Esophagus muscularis mucosa (tissue), 4 donors: ENCODE results near the gene MAP7. TPM values are rescaled to one million over a fixed set of nuclear protein-coding genes. Genes with fewer than 3 reads are reported as not detected.
A peak's percentile ranks its signal among the peaks of the same experiment; 100 is the strongest.
"Not testable (repeated sequence)": the region's sequence is repeated elsewhere in the genome, so short reads cannot be mapped to it uniquely, and the experiment has no call there.

Source experiments
- DNase-seq: peaks from one replicate; pipeline ENCODE4 v3.0.0-alpha.2; 2017; ENCODE audit errors: extremely low spot score
- H3K27ac ChIP-seq, 4 donors: fragments of 200-600 bp; sonication (generic); replicated peaks in 1 of 4; 1 replicate in 3 of 4; 2 replicates in 1 of 4; pipeline ENCODE4 v1.5.1; 2016 to 2019; ENCODE audit warnings: mild to moderate bottlenecking in 1 of 4
- H3K27me3 ChIP-seq, 4 donors: fragments of 200-600 bp; sonication (generic); one replicate each; pipeline versions ENCODE4 v1.5.1 to v1.6.0; 2016 to 2019
- H3K36me3 ChIP-seq, 4 donors: fragments of 200-600 bp; sonication (generic); one replicate each; pipeline ENCODE4 v1.5.1; 2016 to 2019
- H3K4me1 ChIP-seq, 4 donors: fragments of 200-600 bp; sonication (generic); one replicate each; pipeline ENCODE4 v1.5.1; 2016 to 2019
- H3K4me3 ChIP-seq, 4 donors: fragments of 200-600 bp; sonication (generic); 1 replicate in 2 of 4; 2 replicates in 2 of 4; pipeline ENCODE4 v1.5.1; 2016 to 2019; ENCODE audit warnings: mild to moderate bottlenecking in 4 of 4, moderate library complexity in 1 of 4
- H3K9me3 ChIP-seq, 4 donors: fragments of 200-600 bp; sonication (generic); 1 replicate in 3 of 4; 2 replicates in 1 of 4; pipeline ENCODE4 v1.5.1; 2016 to 2019
- CTCF ChIP-seq, 3 experiments: fragments of 200-600 bp in 2 of 3; fragments of 450-650 bp in 1 of 3; sonication (generic) in 2 of 3; IDR thresholded peaks; one replicate each; pipeline ENCODE4 v1.5.1; 2017 to 2019; ENCODE audit warnings: antibody characterized with exemption in 3 of 3, mild to moderate bottlenecking in 2 of 3, moderate library complexity in 1 of 3
- EP300 ChIP-seq: sonication (generic); formaldehyde crosslinking; IDR thresholded peaks from one replicate; pipeline ENCODE4 v1.6.1; 2017; ENCODE audit warnings: antibody characterized with exemption
- POLR2A ChIP-seq: fragments of 450-650 bp; IDR thresholded peaks from one replicate; pipeline ENCODE4 v1.6.1; 2017; ENCODE audit warnings: antibody characterized with exemption, moderate library complexity, mild to moderate bottlenecking, low read depth
- POLR2AphosphoS5 ChIP-seq, 2 donors: sonication (generic); formaldehyde crosslinking; IDR thresholded peaks; one replicate each; pipeline ENCODE4 v1.6.1; 2017; ENCODE audit warnings: antibody characterized with exemption in 2 of 2
- WGBS: methylation state at CpG from one replicate; pipeline ENCODE4 v1.1.5; 2018; 5-methylcytosine and 5-hydroxymethylcytosine counted together
- intact Hi-C: fragments of 100-400 bp; cut with DNase I; formaldehyde crosslinking; loops from one replicate; pipeline ENCODE4 v1.15.1; 2023
- total RNA-seq, 4 donors: library from RNA; depleted of rRNA; stranded (reverse); fragments of >200 nt; gene quantifications; one replicate each; pipeline versions ENCODE4 v1.1.0 to v1.2.1, GENCODE V29; 2016

MAP7 gene
- total RNA-seq, 4 donors from 2014 or later, result 1.7 to 2.9 (median 2.0) TPM

GRCh38 chr6:136586295-136586694, 36.1 kb upstream of the MAP7 start:
- H3K27ac ChIP-seq, result peak overlapping the region; percentile 39 to 67 (median 58)
- H3K4me3 ChIP-seq, result no peak overlapping the region
- DNase-seq, result no peak
- 70% methylated on average over 4 of the region's 4 CpGs for WGBS
- intact Hi-C loops, result loop anchor here (5.0 kb wide), 1 partner anchor 56 kb away; no protein-coding TSS in a partner anchor
- H3K36me3 ChIP-seq, result peaks cover 0 to 46% (median 28%) of the 10 kb centered on the region in 4 donors
- no peak for TF ChIP-seq POLR2A
- TF ChIP-seq EP300, result no peak
- TF ChIP-seq CTCF (IDR thresholded peaks at IDR 0.05), result no peak
- TF ChIP-seq POLR2AphosphoS5 (IDR thresholded peaks at IDR 0.05), result peak in 1 of 2 donors; percentile 36
- peaks cover 19 to 28% (median 22%) of the 10 kb centered on the region in 4 donors for H3K4me1 ChIP-seq
- no peaks in the 10 kb centered on the region for H3K27me3 ChIP-seq
- H3K9me3 ChIP-seq, result no peaks in the 10 kb centered on the region

GRCh38 chr6:136585523-136585922, 35.3 kb upstream of the MAP7 start:
- not testable (repeated sequence) for H3K27me3 ChIP-seq, H3K4me3 ChIP-seq, DNase-seq, H3K9me3 ChIP-seq
- peak overlapping the region; percentile 30 to 67 (median 46) for H3K27ac ChIP-seq
- H3K36me3 ChIP-seq, result peaks cover 0 to 46% (median 24%) of the 10 kb centered on the region in 4 donors
- 95% methylated on average over 2 of the region's 2 CpGs for WGBS
- peaks cover 19 to 28% (median 22%) of the 10 kb centered on the region in 4 donors for H3K4me1 ChIP-seq
- intact Hi-C loops, result loop anchor here (5.0 kb wide), 1 partner anchor 57 kb away; no protein-coding TSS in a partner anchor

GRCh38 chr6:136584290-136584689, 34.1 kb upstream of the MAP7 start:
- intact Hi-C loops, H3K4me3 ChIP-seq, DNase-seq, H3K9me3 ChIP-seq, H3K27me3 ChIP-seq: not testable (repeated sequence)
- H3K36me3 ChIP-seq, result peaks cover 8 to 45% (median 22%) of the 10 kb centered on the region in 4 donors
- H3K4me1 ChIP-seq, result peaks cover 19 to 28% (median 22%) of the 10 kb centered on the region in 4 donors
- peak overlapping the region in 3 of 4 donors; percentile 1 to 71 (median 67) for H3K27ac ChIP-seq
- WGBS, result 86% methylated on average over 5 of the region's 5 CpGs

GRCh38 chr6:136582711-136583471, 32.7 kb upstream of the MAP7 start:
- H3K4me3 ChIP-seq, result no peak overlapping the region
- peak; percentile 56 to 66 (median 59) for TF ChIP-seq CTCF (IDR thresholded peaks at IDR 0.05)
- no peak for TF ChIP-seq EP300
- no peak for TF ChIP-seq POLR2A
- TF ChIP-seq POLR2AphosphoS5 (IDR thresholded peaks at IDR 0.05), result no peak
- WGBS, result 25% methylated on average over 3 of the region's 3 CpGs
- DNase-seq, result no peak
- no peaks in the 10 kb centered on the region for H3K27me3 ChIP-seq
- intact Hi-C loops, result loop anchor here (2.0 kb wide), 1 partner anchor 210 kb away; the partner anchor contains the start of gene MAP3K5
- H3K27ac ChIP-seq, result peak overlapping the region; percentile 57 to 71 (median 66)
- no peaks in the 10 kb centered on the region for H3K9me3 ChIP-seq
- peaks cover 19 to 28% (median 22%) of the 10 kb centered on the region in 4 donors for H3K4me1 ChIP-seq
- H3K36me3 ChIP-seq, result peaks cover 17 to 36% (median 25%) of the 10 kb centered on the region in 4 donors

- no peak for DNase-seq
- no peaks in the 10 kb centered on the region for H3K27me3 ChIP-seq
- H3K9me3 ChIP-seq, result no peaks in the 10 kb centered on the region
- intact Hi-C loops, result no loop called here
- H3K27ac ChIP-seq, result no peak overlapping the region
- peaks cover 9 to 12% (median 10%) of the 10 kb centered on the region in 4 donors for H3K4me1 ChIP-seq
- no peak overlapping the region for H3K4me3 ChIP-seq
- 90% methylated on average over 2 of the region's 2 CpGs for WGBS
- peaks cover 17 to 56% (median 36%) of the 10 kb centered on the region in 4 donors for H3K36me3 ChIP-seq
- TF ChIP-seq CTCF (IDR thresholded peaks at IDR 0.05), result no peak
- no peak for TF ChIP-seq POLR2AphosphoS5 (IDR thresholded peaks at IDR 0.05)
- TF ChIP-seq POLR2A, result no peak
- TF ChIP-seq EP300, result no peak
Measured at GRCh38 chr6:136579800-136580199, 29.6 kb upstream of the MAP7 start.
